GM23338 (cell line): ENCODE measurements around the gene ADI1. TPM values are rescaled to one million over a fixed set of nuclear protein-coding genes. Genes with fewer than 3 reads are reported as not detected.

Source experiments
- ATAC-seq: fragments of 200-7000 bp; cut with Tn5 transposase; 3 replicates; pipeline ENCODE4 v1.9.1; 2020
- DNase-seq: peaks from one replicate; pipeline ENCODE4 v3.0.0-alpha.2; 2015; ENCODE audit warnings: low spot score
- H2AFZ ChIP-seq: fragments of 200-600 bp; sonication (generic); 2 replicates; pipeline ENCODE4 v1.8.0; 2016; ENCODE audit warnings: antibody characterized with exemption, mild to moderate bottlenecking, moderate library complexity
- H3F3A ChIP-seq: fragments of 200-600 bp; sonication (generic); replicated peaks from 2 replicates; pipeline ENCODE4 v1.8.0; 2017; ENCODE audit warnings: antibody characterized with exemption, mixed run types, low read depth
- H3K27ac ChIP-seq: fragments of 200-600 bp; sonication (generic); 2 replicates; pipeline ENCODE4 v1.6.1; 2016; ENCODE audit warnings: low read depth
- H3K27me3 ChIP-seq: fragments of 200-600 bp; sonication (generic); 2 replicates; pipeline ENCODE4 v1.8.0; 2016; ENCODE audit warnings: mild to moderate bottlenecking, mixed run types, moderate library complexity; ENCODE audit not compliant: insufficient read depth
- H3K36me3 ChIP-seq: fragments of 200-600 bp; sonication (generic); 2 replicates; pipeline ENCODE4 v1.8.0; 2016; ENCODE audit warnings: mild to moderate bottlenecking; ENCODE audit not compliant: insufficient read depth
- H3K4me1 ChIP-seq: fragments of 200-600 bp; sonication (generic); 2 replicates; pipeline ENCODE4 v1.8.0; 2016; ENCODE audit warnings: mild to moderate bottlenecking, moderate library complexity; ENCODE audit not compliant: insufficient read depth
- H3K4me2 ChIP-seq: fragments of 200-600 bp; sonication (generic); 2 replicates; pipeline ENCODE4 v1.7.1; 2017; ENCODE audit warnings: mixed run types
- H3K4me3 ChIP-seq: fragments of 200-600 bp; sonication (generic); 2 replicates; pipeline ENCODE4 v1.6.1; 2016; ENCODE audit warnings: mixed run types
- H3K79me2 ChIP-seq: fragments of 200-600 bp; sonication (generic); replicated peaks from 2 replicates; pipeline ENCODE4 v1.8.0; 2017; ENCODE audit warnings: mild to moderate bottlenecking; ENCODE audit not compliant: insufficient read depth
- H3K9me2 ChIP-seq: fragments of 200-600 bp; sonication (generic); 2 replicates; pipeline ENCODE4 v1.8.0; 2017; ENCODE audit not compliant: insufficient read depth
- H4K20me1 ChIP-seq: fragments of 200-600 bp; sonication (generic); replicated peaks from 2 replicates; pipeline ENCODE4 v1.8.0; 2017; ENCODE audit warnings: mild to moderate bottlenecking; ENCODE audit not compliant: insufficient read depth
- H3K27ac Mint-ChIP-seq: 2 replicates; pipeline ENCODE4 v1.8.0; 2020; ENCODE audit warnings: inconsistent platforms, mild to moderate bottlenecking, moderate library complexity, mixed read lengths
- H3K27me3 Mint-ChIP-seq: 3 replicates; pipeline ENCODE4 v1.8.0; 2022; ENCODE audit warnings: low read depth, mild to moderate bottlenecking, moderate library complexity, mixed read lengths, inconsistent platforms; ENCODE audit not compliant: insufficient read depth, poor library complexity
- H3K36me3 Mint-ChIP-seq: 3 replicates; pipeline ENCODE4 v1.8.0; 2021; ENCODE audit warnings: low read depth, mild to moderate bottlenecking, inconsistent platforms, moderate library complexity, mixed read lengths
- H3K4me1 Mint-ChIP-seq: 3 replicates; pipeline ENCODE4 v1.8.0; 2020; ENCODE audit warnings: mild to moderate bottlenecking, inconsistent platforms, mixed read lengths
- H3K4me3 Mint-ChIP-seq: 3 replicates; pipeline ENCODE4 v1.8.0; 2021; ENCODE audit warnings: moderate library complexity, mild to moderate bottlenecking, inconsistent platforms, mixed read lengths
- H3K9me3 Mint-ChIP-seq: 3 replicates; pipeline ENCODE4 v1.8.0; 2020; ENCODE audit warnings: moderate library complexity, mild to moderate bottlenecking, inconsistent platforms, mixed read lengths
- CREB1 ChIP-seq: fragments of 250-450 bp; sonication (Bioruptor Pico); IDR thresholded peaks from 2 replicates; pipeline ENCODE4 v1.5.0; 2020; ENCODE audit warnings: low read depth, mild to moderate bottlenecking, moderate library complexity
- EZH2 ChIP-seq: fragments of 200-600 bp; sonication (generic); IDR thresholded peaks from one replicate; pipeline ENCODE4 v1.8.0; 2017; ENCODE audit warnings: antibody characterized with exemption, mild to moderate bottlenecking, low read depth; ENCODE audit not compliant: unreplicated experiment
- JUNB ChIP-seq: IDR thresholded peaks from one replicate; pipeline ENCODE4 v1.6.1; 2016; ENCODE audit warnings: antibody characterized with exemption; ENCODE audit not compliant: unreplicated experiment
- NANOG ChIP-seq: IDR thresholded peaks from 2 replicates; pipeline ENCODE4 v1.6.1; 2016; ENCODE audit warnings: antibody characterized with exemption, borderline replicate concordance
- POLR2AphosphoS5 ChIP-seq: IDR thresholded peaks from 2 replicates; pipeline ENCODE4 v1.6.1; 2016; ENCODE audit warnings: antibody characterized with exemption, low read depth
- STAT1 ChIP-seq: IDR thresholded peaks from one replicate; pipeline ENCODE4 v1.6.1; 2016; ENCODE audit warnings: antibody characterized with exemption; ENCODE audit not compliant: unreplicated experiment
- ZNF114 ChIP-seq: fragments of 250-450 bp; sonication (Bioruptor Pico); IDR thresholded peaks from 2 replicates; pipeline ENCODE4 v1.5.0; 2020; ENCODE audit warnings: mild to moderate bottlenecking, moderate library complexity
- ZNF331 ChIP-seq: fragments of 250-450 bp; sonication (Bioruptor Pico); IDR thresholded peaks from 2 replicates; pipeline ENCODE4 v1.5.0; 2020; ENCODE audit warnings: low read depth, mild to moderate bottlenecking, moderate library complexity
- polyA plus RNA-seq: library from polyadenylated mRNA; unstranded; fragments of >200 nt; fragmentation: Nextera tagmentation; extraction: Ambion mirVana; gene quantifications from 2 replicates; pipeline ENCODE4 v1.2.1, GENCODE V29; 2016
- total RNA-seq: library from RNA; depleted of rRNA; stranded (reverse); fragments of >200 nt; shearing (Covaris generic); gene quantifications from 2 replicates; pipeline ENCODE4 v1.2.3, GENCODE V29; 2014
- TF ChIP-seq, protein P1 (sequence below): IDR thresholded peaks from one replicate; pipeline ENCODE4 v1.6.1; 2018; ENCODE audit warnings: antibody characterized with exemption; ENCODE audit not compliant: unreplicated experiment
- TF ChIP-seq, protein P2 (sequence below): IDR thresholded peaks from 2 replicates; pipeline ENCODE4 v1.6.1; 2016; ENCODE audit warnings: antibody characterized with exemption
- TF ChIP-seq, protein P3 (sequence below): fragments of 250-450 bp; sonication (Bioruptor Pico); IDR thresholded peaks from 2 replicates; pipeline ENCODE4 v1.5.0; 2020; ENCODE audit warnings: mild to moderate bottlenecking, moderate library complexity
- TF ChIP-seq, protein P4 (sequence below), 2 experiments: fragments of 200-600 bp in 1 of 2; sonication (generic) in 1 of 2; conservative IDR thresholded peaks; 2 replicates each; pipeline versions ENCODE4 v1.5.1 to v1.6.1; 2016 to 2017; ENCODE audit warnings: antibody characterized with exemption in 2 of 2, low read depth in 2 of 2, mild to moderate bottlenecking in 2 of 2, moderate library complexity in 1 of 2

The ADI1 gene
- total and polyA plus RNA-seq, 2 experiments from 2014 or later, result 16.3 to 31.9 TPM

DNA sequence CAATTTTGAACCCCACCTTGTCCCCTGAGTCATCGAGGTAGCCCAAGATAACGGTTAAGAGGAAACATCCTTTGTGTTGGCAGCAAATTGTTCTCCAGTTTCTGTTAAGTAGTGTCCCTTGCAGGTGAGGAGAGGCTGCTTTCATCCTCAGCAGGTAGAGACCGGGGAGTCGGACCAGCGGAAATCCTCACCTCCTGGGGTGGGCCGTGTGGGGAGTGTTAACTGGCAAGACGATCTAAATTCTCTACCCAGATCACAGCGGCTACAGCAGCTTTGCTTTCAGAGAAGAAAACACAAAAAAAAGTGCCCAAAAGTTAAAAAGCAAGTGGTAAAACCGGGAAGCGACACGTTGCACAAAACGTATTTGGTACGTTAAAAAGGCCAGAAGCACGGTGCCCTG, 63.2 kb downstream of the ADI1 start:
- H3K27me3 Mint-ChIP-seq, result peaks cover 7% of the 10 kb centered on the region
- H3K9me3 Mint-ChIP-seq, result no peaks in the 10 kb centered on the region
- H3K79me2 ChIP-seq, result no peaks in the 10 kb centered on the region
- H3K36me3 Mint-ChIP-seq, result peaks cover 14% of the 10 kb centered on the region
- no peaks in the 10 kb centered on the region for H3K9me2 ChIP-seq
- no peak overlapping the region for H2AFZ ChIP-seq
- ATAC-seq, result no peak
- H3K27me3 ChIP-seq, result no peaks in the 10 kb centered on the region
- no peak overlapping the region for H3K27ac ChIP-seq
- no peak overlapping the region for H3K4me3 Mint-ChIP-seq
- no peaks in the 10 kb centered on the region for H3K4me1 ChIP-seq
- TF ChIP-seq, protein P1, sequence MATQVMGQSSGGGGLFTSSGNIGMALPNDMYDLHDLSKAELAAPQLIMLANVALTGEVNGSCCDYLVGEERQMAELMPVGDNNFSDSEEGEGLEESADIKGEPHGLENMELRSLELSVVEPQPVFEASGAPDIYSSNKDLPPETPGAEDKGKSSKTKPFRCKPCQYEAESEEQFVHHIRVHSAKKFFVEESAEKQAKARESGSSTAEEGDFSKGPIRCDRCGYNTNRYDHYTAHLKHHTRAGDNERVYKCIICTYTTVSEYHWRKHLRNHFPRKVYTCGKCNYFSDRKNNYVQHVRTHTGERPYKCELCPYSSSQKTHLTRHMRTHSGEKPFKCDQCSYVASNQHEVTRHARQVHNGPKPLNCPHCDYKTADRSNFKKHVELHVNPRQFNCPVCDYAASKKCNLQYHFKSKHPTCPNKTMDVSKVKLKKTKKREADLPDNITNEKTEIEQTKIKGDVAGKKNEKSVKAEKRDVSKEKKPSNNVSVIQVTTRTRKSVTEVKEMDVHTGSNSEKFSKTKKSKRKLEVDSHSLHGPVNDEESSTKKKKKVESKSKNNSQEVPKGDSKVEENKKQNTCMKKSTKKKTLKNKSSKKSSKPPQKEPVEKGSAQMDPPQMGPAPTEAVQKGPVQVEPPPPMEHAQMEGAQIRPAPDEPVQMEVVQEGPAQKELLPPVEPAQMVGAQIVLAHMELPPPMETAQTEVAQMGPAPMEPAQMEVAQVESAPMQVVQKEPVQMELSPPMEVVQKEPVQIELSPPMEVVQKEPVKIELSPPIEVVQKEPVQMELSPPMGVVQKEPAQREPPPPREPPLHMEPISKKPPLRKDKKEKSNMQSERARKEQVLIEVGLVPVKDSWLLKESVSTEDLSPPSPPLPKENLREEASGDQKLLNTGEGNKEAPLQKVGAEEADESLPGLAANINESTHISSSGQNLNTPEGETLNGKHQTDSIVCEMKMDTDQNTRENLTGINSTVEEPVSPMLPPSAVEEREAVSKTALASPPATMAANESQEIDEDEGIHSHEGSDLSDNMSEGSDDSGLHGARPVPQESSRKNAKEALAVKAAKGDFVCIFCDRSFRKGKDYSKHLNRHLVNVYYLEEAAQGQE, result no peak
- TF ChIP-seq, protein P2, sequence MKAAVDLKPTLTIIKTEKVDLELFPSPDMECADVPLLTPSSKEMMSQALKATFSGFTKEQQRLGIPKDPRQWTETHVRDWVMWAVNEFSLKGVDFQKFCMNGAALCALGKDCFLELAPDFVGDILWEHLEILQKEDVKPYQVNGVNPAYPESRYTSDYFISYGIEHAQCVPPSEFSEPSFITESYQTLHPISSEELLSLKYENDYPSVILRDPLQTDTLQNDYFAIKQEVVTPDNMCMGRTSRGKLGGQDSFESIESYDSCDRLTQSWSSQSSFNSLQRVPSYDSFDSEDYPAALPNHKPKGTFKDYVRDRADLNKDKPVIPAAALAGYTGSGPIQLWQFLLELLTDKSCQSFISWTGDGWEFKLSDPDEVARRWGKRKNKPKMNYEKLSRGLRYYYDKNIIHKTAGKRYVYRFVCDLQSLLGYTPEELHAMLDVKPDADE, result no peak
- no peak for TF ChIP-seq CREB1 (CRISPR knock-in tag)
- TF ChIP-seq ZNF114 (CRISPR knock-in tag), result no peak
- TF ChIP-seq, protein P3, sequence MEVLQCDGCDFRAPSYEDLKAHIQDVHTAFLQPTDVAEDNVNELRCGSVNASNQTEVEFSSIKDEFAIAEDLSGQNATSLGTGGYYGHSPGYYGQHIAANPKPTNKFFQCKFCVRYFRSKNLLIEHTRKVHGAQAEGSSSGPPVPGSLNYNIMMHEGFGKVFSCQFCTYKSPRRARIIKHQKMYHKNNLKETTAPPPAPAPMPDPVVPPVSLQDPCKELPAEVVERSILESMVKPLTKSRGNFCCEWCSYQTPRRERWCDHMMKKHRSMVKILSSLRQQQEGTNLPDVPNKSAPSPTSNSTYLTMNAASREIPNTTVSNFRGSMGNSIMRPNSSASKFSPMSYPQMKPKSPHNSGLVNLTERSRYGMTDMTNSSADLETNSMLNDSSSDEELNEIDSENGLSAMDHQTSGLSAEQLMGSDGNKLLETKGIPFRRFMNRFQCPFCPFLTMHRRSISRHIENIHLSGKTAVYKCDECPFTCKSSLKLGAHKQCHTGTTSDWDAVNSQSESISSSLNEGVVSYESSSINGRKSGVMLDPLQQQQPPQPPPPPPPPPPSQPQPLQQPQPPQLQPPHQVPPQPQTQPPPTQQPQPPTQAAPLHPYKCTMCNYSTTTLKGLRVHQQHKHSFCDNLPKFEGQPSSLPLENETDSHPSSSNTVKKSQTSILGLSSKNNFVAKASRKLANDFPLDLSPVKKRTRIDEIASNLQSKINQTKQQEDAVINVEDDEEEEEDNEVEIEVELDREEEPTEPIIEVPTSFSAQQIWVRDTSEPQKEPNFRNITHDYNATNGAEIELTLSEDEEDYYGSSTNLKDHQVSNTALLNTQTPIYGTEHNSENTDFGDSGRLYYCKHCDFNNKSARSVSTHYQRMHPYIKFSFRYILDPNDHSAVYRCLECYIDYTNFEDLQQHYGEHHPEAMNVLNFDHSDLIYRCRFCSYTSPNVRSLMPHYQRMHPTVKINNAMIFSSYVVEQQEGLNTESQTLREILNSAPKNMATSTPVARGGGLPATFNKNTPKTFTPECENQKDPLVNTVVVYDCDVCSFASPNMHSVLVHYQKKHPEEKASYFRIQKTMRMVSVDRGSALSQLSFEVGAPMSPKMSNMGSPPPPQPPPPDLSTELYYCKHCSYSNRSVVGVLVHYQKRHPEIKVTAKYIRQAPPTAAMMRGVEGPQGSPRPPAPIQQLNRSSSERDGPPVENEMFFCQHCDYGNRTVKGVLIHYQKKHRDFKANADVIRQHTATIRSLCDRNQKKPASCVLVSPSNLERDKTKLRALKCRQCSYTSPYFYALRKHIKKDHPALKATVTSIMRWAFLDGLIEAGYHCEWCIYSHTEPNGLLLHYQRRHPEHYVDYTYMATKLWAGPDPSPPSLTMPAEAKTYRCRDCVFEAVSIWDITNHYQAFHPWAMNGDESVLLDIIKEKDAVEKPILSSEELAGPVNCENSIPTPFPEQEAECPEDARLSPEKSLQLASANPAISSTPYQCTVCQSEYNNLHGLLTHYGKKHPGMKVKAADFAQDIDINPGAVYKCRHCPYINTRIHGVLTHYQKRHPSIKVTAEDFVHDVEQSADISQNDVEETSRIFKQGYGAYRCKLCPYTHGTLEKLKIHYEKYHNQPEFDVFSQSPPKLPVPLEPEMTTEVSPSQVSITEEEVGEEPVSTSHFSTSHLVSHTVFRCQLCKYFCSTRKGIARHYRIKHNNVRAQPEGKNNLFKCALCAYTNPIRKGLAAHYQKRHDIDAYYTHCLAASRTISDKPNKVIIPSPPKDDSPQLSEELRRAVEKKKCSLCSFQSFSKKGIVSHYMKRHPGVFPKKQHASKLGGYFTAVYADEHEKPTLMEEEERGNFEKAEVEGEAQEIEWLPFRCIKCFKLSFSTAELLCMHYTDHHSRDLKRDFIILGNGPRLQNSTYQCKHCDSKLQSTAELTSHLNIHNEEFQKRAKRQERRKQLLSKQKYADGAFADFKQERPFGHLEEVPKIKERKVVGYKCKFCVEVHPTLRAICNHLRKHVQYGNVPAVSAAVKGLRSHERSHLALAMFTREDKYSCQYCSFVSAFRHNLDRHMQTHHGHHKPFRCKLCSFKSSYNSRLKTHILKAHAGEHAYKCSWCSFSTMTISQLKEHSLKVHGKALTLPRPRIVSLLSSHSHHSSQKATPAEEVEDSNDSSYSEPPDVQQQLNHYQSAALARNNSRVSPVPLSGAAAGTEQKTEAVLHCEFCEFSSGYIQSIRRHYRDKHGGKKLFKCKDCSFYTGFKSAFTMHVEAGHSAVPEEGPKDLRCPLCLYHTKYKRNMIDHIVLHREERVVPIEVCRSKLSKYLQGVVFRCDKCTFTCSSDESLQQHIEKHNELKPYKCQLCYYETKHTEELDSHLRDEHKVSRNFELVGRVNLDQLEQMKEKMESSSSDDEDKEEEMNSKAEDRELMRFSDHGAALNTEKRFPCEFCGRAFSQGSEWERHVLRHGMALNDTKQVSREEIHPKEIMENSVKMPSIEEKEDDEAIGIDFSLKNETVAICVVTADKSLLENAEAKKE (CRISPR knock-in tag), result no peak
- TF ChIP-seq STAT1, result no peak
- no peak for TF ChIP-seq JUNB
- TF ChIP-seq, protein P4, sequence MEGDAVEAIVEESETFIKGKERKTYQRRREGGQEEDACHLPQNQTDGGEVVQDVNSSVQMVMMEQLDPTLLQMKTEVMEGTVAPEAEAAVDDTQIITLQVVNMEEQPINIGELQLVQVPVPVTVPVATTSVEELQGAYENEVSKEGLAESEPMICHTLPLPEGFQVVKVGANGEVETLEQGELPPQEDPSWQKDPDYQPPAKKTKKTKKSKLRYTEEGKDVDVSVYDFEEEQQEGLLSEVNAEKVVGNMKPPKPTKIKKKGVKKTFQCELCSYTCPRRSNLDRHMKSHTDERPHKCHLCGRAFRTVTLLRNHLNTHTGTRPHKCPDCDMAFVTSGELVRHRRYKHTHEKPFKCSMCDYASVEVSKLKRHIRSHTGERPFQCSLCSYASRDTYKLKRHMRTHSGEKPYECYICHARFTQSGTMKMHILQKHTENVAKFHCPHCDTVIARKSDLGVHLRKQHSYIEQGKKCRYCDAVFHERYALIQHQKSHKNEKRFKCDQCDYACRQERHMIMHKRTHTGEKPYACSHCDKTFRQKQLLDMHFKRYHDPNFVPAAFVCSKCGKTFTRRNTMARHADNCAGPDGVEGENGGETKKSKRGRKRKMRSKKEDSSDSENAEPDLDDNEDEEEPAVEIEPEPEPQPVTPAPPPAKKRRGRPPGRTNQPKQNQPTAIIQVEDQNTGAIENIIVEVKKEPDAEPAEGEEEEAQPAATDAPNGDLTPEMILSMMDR (conservative IDR thresholded peaks at IDR 0.05; ENCODE audit: low read depth in 2 of 2), result no peak
- no peak for TF ChIP-seq POLR2AphosphoS5
- no peak for TF ChIP-seq NANOG
- TF ChIP-seq EZH2, result no peak
- no peak for TF ChIP-seq ZNF331 (CRISPR knock-in tag)
- DNase-seq, result no peak
- no peak overlapping the region for H3K4me3 ChIP-seq
- no peak overlapping the region for H3K27ac Mint-ChIP-seq
- H3K36me3 ChIP-seq, result no peaks in the 10 kb centered on the region
- no peak overlapping the region for H3K4me2 ChIP-seq
- H4K20me1 ChIP-seq, result no peaks in the 10 kb centered on the region
- H3K4me1 Mint-ChIP-seq, result peaks cover 11% of the 10 kb centered on the region
- no peaks in the 10 kb centered on the region for H3F3A ChIP-seq
